Testis (tissue), 2 donors: ENCODE measurements around the gene ARL5A.

Experiments used
- CTCF ChIP-seq, 3 experiments: fragments of 450-650 bp in 2 of 3; fragments of 200-600 bp in 1 of 3; sonication (generic) in 1 of 3; IDR thresholded peaks; one replicate each; pipeline ENCODE4 v1.5.1; 2016 to 2019; ENCODE audit warnings: antibody characterized with exemption in 3 of 3, mild to moderate bottlenecking in 2 of 3, moderate library complexity in 1 of 3
- POLR2A ChIP-seq: fragments of 450-650 bp; IDR thresholded peaks from one replicate; pipeline ENCODE4 v1.6.1; 2017; ENCODE audit warnings: antibody characterized with exemption, mild to moderate bottlenecking, moderate library complexity

DNA sequence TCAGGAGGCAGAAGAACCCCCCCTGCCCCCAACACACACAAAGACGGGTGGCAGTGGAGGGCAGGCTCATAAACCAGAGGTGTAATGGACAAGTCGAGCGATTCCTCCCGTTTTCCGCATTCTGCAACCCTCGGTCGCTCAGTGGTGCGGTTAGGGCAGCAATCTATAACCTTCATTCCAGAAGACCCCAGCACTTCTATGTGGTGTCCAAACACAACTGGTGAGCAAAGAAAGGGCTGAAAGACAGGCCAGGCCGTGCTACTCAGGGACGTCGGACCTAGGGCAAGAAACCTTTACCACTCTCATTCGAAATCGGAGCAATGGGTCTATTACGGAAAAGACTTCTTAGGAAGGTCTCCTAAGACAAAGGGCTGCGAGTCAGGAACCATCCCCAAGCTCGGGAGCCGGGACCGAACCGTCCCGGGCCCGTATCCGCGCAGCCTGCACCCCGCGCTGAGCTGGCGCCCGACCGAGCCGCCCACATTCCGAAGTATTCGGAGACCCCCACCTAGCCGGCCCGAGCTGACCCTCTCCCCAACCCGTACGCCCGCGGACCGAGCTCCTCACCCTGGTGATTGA, 568 bp downstream of the ARL5A start:
- TF ChIP-seq POLR2A: no peak
- no peak for TF ChIP-seq CTCF (IDR thresholded peaks at IDR 0.05)
